ENCODE results near the gene CYTH3.

DNA sequence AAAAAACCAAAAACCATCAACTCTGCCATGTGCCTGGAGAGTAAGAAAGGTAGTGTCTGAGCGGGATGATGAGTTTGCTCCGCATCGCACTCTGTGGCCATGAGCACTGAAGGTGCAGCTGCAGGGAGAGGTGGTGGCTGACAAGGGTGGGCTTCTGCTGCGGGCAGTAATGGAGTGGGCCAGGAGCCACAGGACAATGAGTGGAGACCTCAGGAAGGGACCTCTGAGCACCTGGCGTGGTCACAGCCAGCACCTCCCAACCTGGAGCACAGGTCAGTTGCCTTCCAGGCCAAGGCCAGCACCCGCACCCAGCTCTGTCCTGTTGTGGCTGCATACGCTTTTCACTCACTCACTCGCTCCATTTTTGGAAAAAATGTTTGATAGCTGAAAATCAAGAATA, 125.8 kb downstream of the CYTH3 start:
- TF ChIP-seq, protein P1, sequence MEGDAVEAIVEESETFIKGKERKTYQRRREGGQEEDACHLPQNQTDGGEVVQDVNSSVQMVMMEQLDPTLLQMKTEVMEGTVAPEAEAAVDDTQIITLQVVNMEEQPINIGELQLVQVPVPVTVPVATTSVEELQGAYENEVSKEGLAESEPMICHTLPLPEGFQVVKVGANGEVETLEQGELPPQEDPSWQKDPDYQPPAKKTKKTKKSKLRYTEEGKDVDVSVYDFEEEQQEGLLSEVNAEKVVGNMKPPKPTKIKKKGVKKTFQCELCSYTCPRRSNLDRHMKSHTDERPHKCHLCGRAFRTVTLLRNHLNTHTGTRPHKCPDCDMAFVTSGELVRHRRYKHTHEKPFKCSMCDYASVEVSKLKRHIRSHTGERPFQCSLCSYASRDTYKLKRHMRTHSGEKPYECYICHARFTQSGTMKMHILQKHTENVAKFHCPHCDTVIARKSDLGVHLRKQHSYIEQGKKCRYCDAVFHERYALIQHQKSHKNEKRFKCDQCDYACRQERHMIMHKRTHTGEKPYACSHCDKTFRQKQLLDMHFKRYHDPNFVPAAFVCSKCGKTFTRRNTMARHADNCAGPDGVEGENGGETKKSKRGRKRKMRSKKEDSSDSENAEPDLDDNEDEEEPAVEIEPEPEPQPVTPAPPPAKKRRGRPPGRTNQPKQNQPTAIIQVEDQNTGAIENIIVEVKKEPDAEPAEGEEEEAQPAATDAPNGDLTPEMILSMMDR (IDR thresholded peaks at IDR 0.05) = no peak
- TF ChIP-seq ZFX (IDR thresholded peaks at IDR 0.05; ENCODE audit: borderline replicate concordance) = no peak

Measured in 22Rv1 (cell line).